Esophagus muscularis mucosa (tissue), 4 donors: Measurements from ENCODE around the gene MAD2L1BP. TPM values are rescaled to one million over a fixed set of nuclear protein-coding genes. Genes with fewer than 3 reads are reported as not detected.

Experiments
- DNase-seq: peaks from one replicate; pipeline ENCODE4 v3.0.0-alpha.2; 2017; ENCODE audit errors: extremely low spot score
- H3K27ac ChIP-seq, 4 donors: fragments of 200-600 bp; sonication (generic); replicated peaks in 1 of 4; 1 replicate in 3 of 4; 2 replicates in 1 of 4; pipeline ENCODE4 v1.5.1; 2016 to 2019; ENCODE audit warnings: mild to moderate bottlenecking in 1 of 4
- H3K27me3 ChIP-seq, 4 donors: fragments of 200-600 bp; sonication (generic); one replicate each; pipeline versions ENCODE4 v1.5.1 to v1.6.0; 2016 to 2019
- H3K36me3 ChIP-seq, 4 donors: fragments of 200-600 bp; sonication (generic); one replicate each; pipeline ENCODE4 v1.5.1; 2016 to 2019
- H3K4me1 ChIP-seq, 4 donors: fragments of 200-600 bp; sonication (generic); one replicate each; pipeline ENCODE4 v1.5.1; 2016 to 2019
- H3K4me3 ChIP-seq, 4 donors: fragments of 200-600 bp; sonication (generic); 1 replicate in 2 of 4; 2 replicates in 2 of 4; pipeline ENCODE4 v1.5.1; 2016 to 2019; ENCODE audit warnings: mild to moderate bottlenecking in 4 of 4, moderate library complexity in 1 of 4
- H3K9me3 ChIP-seq, 4 donors: fragments of 200-600 bp; sonication (generic); 1 replicate in 3 of 4; 2 replicates in 1 of 4; pipeline ENCODE4 v1.5.1; 2016 to 2019
- CTCF ChIP-seq, 3 experiments: fragments of 200-600 bp in 2 of 3; fragments of 450-650 bp in 1 of 3; sonication (generic) in 2 of 3; IDR thresholded peaks; one replicate each; pipeline ENCODE4 v1.5.1; 2017 to 2019; ENCODE audit warnings: antibody characterized with exemption in 3 of 3, mild to moderate bottlenecking in 2 of 3, moderate library complexity in 1 of 3
- EP300 ChIP-seq: sonication (generic); formaldehyde crosslinking; IDR thresholded peaks from one replicate; pipeline ENCODE4 v1.6.1; 2017; ENCODE audit warnings: antibody characterized with exemption
- POLR2A ChIP-seq: fragments of 450-650 bp; IDR thresholded peaks from one replicate; pipeline ENCODE4 v1.6.1; 2017; ENCODE audit warnings: antibody characterized with exemption, moderate library complexity, mild to moderate bottlenecking, low read depth
- POLR2AphosphoS5 ChIP-seq, 2 donors: sonication (generic); formaldehyde crosslinking; IDR thresholded peaks; one replicate each; pipeline ENCODE4 v1.6.1; 2017; ENCODE audit warnings: antibody characterized with exemption in 2 of 2
- WGBS: methylation state at CpG from one replicate; pipeline ENCODE4 v1.1.5; 2018; 5-methylcytosine and 5-hydroxymethylcytosine counted together
- intact Hi-C: fragments of 100-400 bp; cut with DNase I; formaldehyde crosslinking; loops from one replicate; pipeline ENCODE4 v1.15.1; 2023
- total RNA-seq, 4 donors: library from RNA; depleted of rRNA; stranded (reverse); fragments of >200 nt; gene quantifications; one replicate each; pipeline versions ENCODE4 v1.1.0 to v1.2.1, GENCODE V29; 2016

The MAD2L1BP gene
- total RNA-seq, 4 donors from 2014 or later = 17.9 to 26.7 (median 21.6) TPM

- Histone ChIP-seq H3K4me3 (no peak overlapping the region), H3K27me3 (no peaks in the 10 kb centered on the region), H3K9me3 (no peaks in the 10 kb centered on the region), H3K27ac (peak overlapping the region in 3 of 4 donors; percentile 10 to 53 (median 25)), H3K36me3 (peaks cover 36 to 73% (median 64%) of the 10 kb centered on the region in 4 donors), H3K4me1 (peaks cover 32 to 57% (median 51%) of the 10 kb centered on the region in 4 donors)
- intact Hi-C loops = no loop called here
- 81% methylated on average over 16 of the region's 16 CpGs for WGBS
- DNase-seq = no peak
- TF ChIP-seq POLR2AphosphoS5 (IDR thresholded peaks at IDR 0.05) (no peak), EP300 (no peak), POLR2A (no peak), CTCF (IDR thresholded peaks at IDR 0.05) (no peak)
Observed at GRCh38 chr6:43671801-43672690, 36.4 kb downstream of the MAD2L1BP start.

GRCh38 chr6:43673444-43674084, 37.9 kb downstream of the MAD2L1BP start:
- 79% methylated on average over 12 of the region's 15 CpGs for WGBS
- Histone ChIP-seq H3K27me3 (no peaks in the 10 kb centered on the region), H3K4me3 (no peak overlapping the region), H3K9me3 (no peaks in the 10 kb centered on the region), H3K36me3 (peaks cover 51 to 88% (median 79%) of the 10 kb centered on the region in 4 donors), H3K4me1 (peaks cover 19 to 42% (median 36%) of the 10 kb centered on the region in 4 donors), H3K27ac (peak overlapping the region in 3 of 4 donors; percentile 2 to 53 (median 24))
- DNase-seq = no peak
- intact Hi-C loops = no loop called here
- TF ChIP-seq POLR2A (no peak), POLR2AphosphoS5 (IDR thresholded peaks at IDR 0.05) (no peak), CTCF (IDR thresholded peaks at IDR 0.05) (no peak), EP300 (no peak)

- WGBS = 94% methylated on average over 2 of the region's 2 CpGs
Observed at GRCh38 chr6:43674291-43674690, 38.7 kb downstream of the MAD2L1BP start.

GRCh38 chr6:43674921-43675320, 39.3 kb downstream of the MAD2L1BP start:
- Histone ChIP-seq H3K4me1 (peaks cover 7 to 29% (median 22%) of the 10 kb centered on the region in 4 donors), H3K9me3 (no peaks in the 10 kb centered on the region), H3K36me3 (peaks cover 56 to 100% (median 93%) of the 10 kb centered on the region in 4 donors), H3K4me3 (no peak overlapping the region), H3K27ac (no peak overlapping the region), H3K27me3 (no peaks in the 10 kb centered on the region)
- intact Hi-C loops = no loop called here
- no peak for TF ChIP-seq CTCF (IDR thresholded peaks at IDR 0.05)
- no peak for TF ChIP-seq EP300
- no peak for TF ChIP-seq POLR2AphosphoS5 (IDR thresholded peaks at IDR 0.05)
- no peak for TF ChIP-seq POLR2A
- 96% methylated on average over 8 of the region's 8 CpGs for WGBS
- DNase-seq = no peak

More at GRCh38 chr6:43674291-43674690, 38.7 kb downstream of the MAD2L1BP start:
- peaks cover 11 to 35% (median 28%) of the 10 kb centered on the region in 4 donors for H3K4me1 ChIP-seq
- intact Hi-C loops = no loop called here
- H3K27me3 ChIP-seq = no peaks in the 10 kb centered on the region
- no peak for DNase-seq
- TF ChIP-seq EP300 (no peak), POLR2A (no peak), POLR2AphosphoS5 (IDR thresholded peaks at IDR 0.05) (no peak), CTCF (IDR thresholded peaks at IDR 0.05) (no peak)
- no peak overlapping the region for H3K27ac ChIP-seq
- peaks cover 56 to 96% (median 87%) of the 10 kb centered on the region in 4 donors for H3K36me3 ChIP-seq
- no peaks in the 10 kb centered on the region for H3K9me3 ChIP-seq
- no peak overlapping the region for H3K4me3 ChIP-seq
